H1 (cell line): ENCODE data around the gene B3GALT6. TPM values are rescaled to one million over a fixed set of nuclear protein-coding genes. Genes with fewer than 3 reads are reported as not detected.

Experiments
- SP4 ChIP-seq: IDR thresholded peaks from 2 replicates; pipeline ENCODE4 v1.6.1; 2012; ENCODE audit warnings: low read length, inconsistent platforms
- polyA plus RNA-seq, 7 experiments: library from polyadenylated mRNA; depleted of rRNA in 3 of 7; stranded (reverse) in 5 of 7; unstranded in 2 of 7; fragments of >200 nt in 5 of 7; fragments of 200-250 nt in 2 of 7; gene quantifications; 1 replicate in 5 of 7; 2 replicates in 1 of 7; 4 replicates in 1 of 7; pipeline versions ENCODE4 v1.2.1 to v1.2.3, GENCODE V29; 2011 to 2013; ENCODE audit warnings: missing spikeins in 2 of 7, mixed read lengths in 2 of 7
- total RNA-seq: library from RNA; stranded (reverse); fragmentation: NEBNext Ultra II Directional; extraction: Animal tissue kit (Norgen Biotek cat#: 25700); gene quantifications from 2 replicates; pipeline ENCODE4 v1.2.1, GENCODE V29; 2021

B3GALT6 gene
- total and polyA plus RNA-seq, 2 of the 8 experiments (the other 6 are each of a cell fraction or from before 2014, with no cell fraction given), result 18.4 to 20.4 TPM

- TF ChIP-seq SP4, result no peak
Observed at GRCh38 chr1:1233567-1233892, 1.5 kb downstream of the B3GALT6 start (continued).
